HG02642 (cell line): ENCODE results near the gene KCNIP3.
"Not testable (repeated sequence)": the region's sequence is repeated elsewhere in the genome, so short reads cannot be mapped to it uniquely, and the experiment has no call there.

Experiments
- ATAC-seq: cut with Tn5 transposase; IDR thresholded peaks from one replicate; pipeline ENCODE4 v1.9.1; 2021; ENCODE audit warnings: mild to moderate bottlenecking; ENCODE audit not compliant: unreplicated experiment, poor library complexity

KCNIP3 gene

DNA sequence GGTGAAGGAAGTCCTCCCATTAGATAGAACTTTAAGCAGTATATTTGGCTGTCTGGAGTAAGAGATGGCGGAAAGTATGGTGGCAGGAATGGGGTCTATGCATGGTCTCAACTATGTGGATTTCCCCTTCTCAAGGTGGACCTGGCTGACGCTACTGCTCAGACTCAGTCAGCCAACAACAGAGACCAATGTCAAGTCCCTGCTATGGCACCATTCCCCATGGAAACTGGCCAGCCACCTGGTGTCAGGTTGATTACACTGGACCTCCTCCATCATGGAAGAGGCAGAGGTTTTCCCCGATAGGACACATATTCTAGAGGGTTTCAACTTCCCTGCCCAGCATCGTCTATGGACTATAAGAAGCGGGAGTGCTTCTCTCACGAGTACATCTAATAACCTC is 96.8 kb downstream of the KCNIP3 start:
- ATAC-seq: no peak

DNA sequence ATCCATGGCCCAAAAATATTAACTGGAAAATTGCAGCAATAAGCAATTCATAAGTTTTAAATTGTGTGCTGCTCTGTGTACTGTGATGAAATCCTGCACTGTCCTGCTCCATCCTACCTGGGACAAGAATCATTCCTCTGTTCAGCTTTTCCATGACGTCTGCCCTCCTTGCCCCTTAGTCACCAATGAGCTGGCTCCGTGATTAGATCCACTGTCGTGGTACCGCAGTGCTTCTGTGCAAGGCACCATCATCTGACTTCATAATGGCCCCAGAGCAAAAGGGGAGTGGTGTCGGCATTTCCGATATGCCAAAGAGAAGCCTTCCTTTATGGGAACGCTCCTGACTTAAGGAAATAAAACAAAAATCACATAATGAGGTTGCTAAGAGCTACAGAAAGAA is 101.9 kb downstream of the KCNIP3 start:
- ATAC-seq: no peak

DNA sequence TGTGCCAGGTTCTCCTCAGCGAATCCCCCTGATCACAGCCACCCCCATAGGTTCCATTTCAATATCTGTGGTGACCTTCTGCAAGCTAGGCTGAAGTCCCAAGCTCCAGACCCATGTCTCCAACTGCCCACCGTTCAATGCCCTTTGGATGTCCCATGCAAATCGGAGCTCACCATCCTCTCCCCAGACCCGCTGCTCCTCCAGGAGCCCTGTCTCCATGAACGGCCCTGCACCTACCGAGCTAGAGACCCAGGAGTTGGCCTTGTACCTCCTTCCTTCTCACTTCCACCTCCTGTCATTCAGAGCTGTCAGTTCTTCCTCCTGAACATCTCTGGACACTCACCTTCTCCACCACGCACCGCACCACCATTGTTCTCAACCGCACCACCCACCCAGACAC is 104.3 kb downstream of the KCNIP3 start:
- ATAC-seq: no peak

DNA sequence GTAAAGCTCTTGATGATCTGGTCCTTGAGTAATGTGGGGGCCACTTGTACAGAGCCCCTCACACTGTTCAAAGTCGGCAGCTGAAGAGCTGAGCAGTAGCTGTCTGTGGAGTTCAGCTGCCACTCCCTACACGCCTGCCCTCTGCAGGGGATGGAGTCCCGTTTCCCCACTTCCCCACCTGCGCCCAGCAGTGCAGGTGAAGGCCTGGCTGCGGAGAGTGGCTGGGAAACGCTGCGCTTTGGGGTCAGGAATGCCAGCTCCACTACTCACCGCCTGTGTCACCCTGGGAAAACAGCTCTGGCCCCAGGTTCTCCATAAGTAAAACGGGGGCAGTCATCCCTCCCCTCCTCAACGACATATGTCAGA is 104.8 kb downstream of the KCNIP3 start:
- ATAC-seq: peak; percentile 34

DNA sequence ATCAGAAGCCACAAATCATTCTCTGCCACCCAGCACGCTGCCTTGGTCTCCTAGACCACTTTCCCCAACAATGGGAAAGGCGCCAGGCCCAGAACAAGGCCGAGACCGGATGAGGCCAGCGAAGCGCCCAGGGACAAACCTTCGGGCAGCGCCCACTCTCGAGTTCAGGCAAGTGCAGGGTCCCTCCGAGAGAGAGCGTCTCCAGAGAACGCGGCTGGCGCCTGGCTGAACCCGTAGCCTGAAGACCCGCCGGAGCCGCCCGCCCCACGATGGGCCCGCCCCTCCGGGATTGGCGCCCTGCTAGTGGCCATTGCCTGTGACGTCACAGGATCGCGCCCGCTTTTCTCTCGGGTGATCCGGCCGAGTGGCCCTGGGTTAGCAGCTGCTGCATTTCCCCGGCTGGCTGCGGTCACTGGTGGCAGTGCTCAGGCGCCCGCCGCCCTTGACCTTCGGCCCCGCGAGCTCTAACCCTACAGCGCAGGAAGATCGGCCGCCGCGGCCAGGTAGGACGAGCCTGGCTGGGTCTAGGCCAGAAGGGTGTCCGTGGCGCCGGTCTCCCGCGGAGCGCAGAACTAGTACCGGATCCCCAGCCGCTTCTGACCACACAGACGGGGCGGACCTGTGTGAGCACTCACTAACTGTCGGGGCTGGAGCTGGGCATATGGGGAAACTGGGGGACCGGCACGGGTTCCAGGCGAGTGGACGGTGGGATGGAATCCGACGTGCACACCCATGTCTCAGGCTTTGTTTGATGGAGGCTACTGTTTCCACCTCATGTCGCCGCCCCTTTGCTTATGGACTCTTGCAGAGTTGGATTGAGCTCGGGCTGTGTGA is 105.4 kb downstream of the KCNIP3 start, which contains the start of gene FAHD2A:
TSS of gene FAHD2A (plus strand) at position 339 of the 834 bp plus-strand sequence. CDS start 2,851 bp downstream, outside the sequence.
- ATAC-seq: peak; percentile 94

DNA sequence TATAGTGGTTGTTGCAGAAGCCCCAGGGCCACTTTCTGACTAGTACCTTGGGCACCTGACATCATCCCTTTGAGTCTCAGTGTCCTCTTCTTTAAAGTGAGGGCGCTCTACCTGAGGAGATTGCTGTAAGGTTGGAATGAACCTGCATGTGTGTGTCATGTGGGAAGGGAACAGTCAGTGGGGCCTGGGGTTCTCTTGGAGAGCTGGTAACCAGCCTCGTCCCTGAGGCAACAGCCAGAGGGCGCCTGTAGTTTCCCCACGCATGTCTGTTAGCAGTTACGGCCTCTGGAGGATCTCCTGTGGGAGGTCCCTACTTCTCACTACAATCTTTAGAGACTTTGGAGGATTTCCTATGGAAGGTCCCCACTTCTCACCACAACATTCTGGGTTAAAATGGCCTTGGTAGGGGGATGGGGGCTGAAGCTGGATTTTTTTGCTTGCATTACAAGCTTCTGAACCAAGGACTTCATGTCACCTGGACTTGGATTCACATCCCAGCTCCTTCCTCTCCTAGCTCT is 106.1 kb downstream of the KCNIP3 start:
- ATAC-seq: not testable (repeated sequence)

DNA sequence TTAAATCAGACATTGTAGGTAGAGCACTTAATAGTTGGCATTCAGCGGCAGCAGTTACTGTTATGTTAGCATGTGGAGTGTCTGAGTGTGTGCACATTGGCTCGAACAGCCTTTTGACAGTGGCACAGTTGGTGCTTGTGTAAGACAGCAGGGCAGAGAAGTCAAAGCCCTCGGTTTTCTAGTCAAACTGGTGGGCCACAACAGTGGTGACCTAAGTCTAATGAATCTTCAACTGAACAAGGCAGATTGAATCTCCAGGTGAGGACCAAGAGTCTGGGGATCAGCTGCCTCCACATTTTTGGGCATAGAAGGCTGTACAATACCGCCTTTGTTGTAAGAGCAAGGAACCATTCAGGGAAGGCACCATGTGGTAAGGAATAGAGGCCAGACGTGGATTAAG is 106.7 kb downstream of the KCNIP3 start:
- not testable (repeated sequence) for ATAC-seq

DNA sequence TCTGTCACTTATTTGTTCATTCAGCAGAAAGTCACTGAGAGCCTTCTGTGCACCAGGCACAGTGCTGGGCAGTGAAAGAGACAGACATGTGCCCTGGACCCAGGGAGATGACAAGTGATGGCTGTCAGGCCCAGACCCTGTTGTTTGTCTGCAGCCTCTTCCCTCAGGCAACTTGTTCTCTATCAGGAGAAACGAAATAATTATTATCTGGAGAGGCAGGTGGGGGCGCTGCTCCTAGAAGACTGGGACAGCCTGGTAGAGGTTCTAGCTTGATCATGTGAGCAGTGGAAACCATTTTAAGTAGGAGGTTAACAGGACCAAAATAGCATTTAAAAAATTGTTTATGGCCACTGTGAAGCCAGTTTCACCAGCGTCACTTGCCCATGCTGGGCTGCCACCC is 107.5 kb downstream of the KCNIP3 start:
- not testable (repeated sequence) for ATAC-seq

DNA sequence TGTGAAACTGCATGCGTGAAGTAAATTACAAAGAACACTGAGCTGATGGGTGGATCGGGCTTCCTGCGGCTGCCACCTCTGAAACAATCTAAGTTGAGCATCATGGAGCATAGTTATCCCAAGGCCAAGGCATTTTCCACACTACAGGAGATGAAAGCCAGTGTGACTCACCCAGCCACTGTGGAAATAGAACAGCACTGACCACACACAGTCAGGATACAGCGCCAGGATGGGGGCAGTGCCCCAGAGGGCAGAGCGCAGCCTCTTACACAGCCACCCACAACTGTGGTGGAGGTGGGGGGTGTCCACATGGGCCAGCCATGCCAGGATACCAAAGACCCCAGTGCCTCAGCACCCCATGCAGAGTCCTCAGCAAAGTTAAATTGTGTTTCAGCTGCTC is 114.1 kb downstream of the KCNIP3 start:
- not testable (repeated sequence) for ATAC-seq

DNA sequence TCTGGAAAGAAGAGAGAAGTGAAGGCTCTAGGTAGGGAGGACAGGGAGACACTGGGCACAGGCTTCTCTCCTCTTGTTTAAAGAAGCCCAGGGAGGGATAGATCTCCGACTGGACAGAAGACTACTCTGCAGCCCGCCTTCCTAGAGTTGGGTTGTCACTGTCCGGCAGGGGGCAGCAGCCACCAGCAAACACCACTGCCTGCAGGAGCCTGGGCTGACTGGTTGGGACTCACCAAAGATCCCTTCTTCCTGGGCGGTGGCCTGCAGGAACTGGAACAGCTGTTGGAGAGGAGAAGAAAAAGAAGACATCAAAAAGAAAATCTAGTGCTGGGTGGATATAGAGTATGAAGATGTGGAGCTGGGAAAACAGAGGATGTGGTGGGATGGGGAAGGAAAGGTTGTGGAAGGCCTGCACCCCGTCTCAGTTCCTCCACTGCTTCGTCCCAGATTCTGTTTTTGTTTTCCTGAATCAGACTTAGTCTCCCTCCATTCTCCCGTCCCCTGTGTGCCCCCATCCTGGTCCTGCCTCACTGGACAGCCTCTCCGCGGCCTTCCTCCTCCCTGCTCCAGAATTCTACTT is 117.0 kb downstream of the KCNIP3 start:
- ATAC-seq: peak; percentile 80

DNA sequence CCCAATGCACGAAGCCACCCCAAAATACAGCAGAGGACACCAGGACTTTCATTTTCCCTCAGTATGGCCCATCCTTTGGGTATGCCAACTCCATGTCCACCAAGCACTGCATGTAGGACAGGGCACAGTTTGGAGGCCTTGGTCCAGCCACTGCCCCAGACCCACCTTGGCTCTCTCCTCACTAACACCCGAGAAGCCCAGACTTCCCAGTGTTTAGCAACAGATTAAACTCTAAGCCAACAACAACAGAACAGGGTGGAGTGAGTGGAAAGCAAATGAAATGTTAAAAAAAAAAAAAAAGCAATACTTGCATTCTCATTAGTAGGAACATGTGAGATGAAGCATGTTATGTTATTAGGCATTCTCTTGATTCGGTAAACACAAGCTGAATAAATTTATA is 118.0 kb downstream of the KCNIP3 start:
- not testable (repeated sequence) for ATAC-seq

DNA sequence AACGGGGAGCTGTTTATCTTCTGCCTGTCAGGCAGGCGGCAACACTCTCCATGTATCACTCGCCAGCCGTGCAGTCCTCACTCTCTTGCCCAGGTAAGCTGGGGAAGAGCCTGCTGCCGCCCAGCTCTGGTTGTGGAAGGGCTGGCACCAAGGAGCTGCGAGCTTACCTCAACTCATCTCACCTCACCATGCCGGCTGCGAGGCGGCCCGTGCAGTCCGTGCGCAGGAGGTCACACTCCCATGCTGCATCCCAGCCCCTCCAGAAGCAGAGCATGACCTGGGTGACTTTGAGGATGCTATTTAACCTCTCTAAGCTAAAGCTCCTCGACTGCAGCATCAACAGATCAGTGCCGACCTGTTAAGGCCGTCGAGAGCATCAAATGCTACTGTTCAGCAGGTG is 118.4 kb downstream of the KCNIP3 start:
- ATAC-seq: not testable (repeated sequence)

DNA sequence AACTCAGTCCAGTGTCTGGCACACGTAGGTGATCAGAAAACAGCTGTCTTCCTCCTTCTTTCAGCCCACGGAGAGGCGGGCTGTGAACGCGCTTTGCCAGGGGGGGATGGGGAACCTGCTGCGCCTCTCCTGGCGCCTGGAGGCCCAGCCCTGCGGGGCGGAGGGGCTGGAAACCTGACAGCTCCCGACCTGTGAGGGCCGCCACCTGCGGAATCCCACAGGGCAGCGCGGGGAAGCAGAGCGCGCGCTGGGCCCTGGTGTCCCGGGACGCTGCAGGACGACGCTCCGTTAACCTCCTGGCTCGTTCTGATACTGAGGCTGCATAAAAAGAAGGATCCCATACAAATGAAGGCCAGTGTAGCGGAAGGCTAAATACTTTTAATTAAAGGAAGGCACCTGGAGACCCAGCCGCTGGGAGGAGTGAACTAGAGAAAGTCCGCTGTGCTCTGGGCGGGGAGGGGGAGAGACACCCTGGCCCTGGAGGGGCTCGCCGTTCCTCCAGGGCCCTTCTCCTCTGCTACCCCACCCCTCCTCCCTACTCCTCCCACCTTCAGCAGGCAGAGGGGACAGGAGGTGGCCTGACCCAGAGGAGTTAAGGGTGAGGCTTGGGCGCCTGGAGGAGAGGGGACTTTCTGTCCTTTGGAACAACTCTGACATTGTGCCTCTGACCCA is 130.2 kb downstream of the KCNIP3 start:
- ATAC-seq: not testable (repeated sequence)

DNA sequence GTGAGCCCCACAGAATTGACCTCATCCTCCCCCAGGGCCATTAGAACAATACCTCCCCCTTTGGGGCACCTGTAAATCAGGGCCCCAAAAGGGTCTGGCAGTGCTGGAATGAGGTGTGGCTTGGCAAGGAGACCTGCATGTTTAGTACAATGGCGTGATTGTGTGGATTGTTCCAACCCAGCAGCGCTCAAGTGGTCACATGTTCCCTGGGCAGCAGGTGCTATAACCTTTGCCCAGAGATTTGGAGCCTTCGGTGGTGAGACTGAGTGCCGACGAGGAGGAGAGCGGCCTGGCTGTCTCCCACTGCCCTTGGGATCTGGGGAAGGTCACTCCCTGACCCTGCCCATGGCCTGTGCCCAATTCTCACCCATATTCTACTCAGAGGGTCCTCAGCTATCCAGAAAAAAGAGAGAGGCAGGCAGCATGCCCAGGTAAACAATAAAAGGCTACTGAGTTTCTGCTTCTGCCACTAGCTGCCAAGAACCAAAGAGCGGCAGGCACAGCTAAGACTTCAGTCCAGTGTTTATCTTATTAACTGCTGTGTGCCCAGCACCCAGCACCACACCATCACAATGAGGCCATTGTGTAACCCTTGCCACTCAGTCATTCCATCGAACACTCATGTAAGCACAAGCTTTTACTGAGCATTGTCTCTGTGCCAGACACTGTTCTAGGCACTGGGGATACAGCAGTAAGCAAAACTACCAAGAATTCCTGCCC is 132.8 kb downstream of the KCNIP3 start:
- not testable (repeated sequence) for ATAC-seq

DNA sequence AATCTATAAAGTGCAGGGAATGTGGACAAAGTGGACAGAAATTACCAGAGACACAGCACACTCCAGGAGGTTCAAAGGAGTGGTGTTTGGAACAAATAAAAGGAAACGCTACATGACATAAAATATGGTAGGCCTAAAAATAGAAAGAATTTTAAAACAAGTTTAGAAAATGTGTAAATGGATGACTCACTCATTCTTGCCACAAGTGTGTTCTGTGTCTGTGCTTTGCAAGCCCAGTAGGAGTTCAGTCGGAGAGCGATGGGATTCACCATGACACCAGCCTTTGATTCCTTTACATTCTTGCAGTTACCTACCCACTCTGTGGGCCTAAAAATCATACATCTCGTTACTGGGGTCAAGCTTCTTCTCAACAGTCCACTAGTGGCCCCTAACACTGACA is 136.2 kb downstream of the KCNIP3 start:
- ATAC-seq: not testable (repeated sequence)

DNA sequence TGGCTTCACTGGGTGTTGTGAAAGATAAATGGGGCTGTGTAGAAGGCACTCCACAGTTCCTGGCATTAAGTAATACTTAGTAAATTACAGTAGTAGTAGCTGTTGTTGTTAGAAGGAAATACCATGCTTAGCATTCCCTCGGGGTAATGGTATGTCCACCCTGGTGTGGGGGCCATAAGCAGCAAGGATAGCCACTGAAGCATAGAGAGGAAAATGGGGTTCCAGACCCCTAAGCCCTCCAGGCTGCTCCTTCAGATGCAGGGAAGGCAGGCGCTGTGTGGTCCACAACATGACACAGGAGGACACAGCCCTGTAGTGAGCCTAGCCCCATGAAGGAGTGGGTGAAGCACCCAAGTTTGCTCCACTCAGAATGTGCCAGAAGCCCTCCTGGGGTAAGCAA is 136.8 kb downstream of the KCNIP3 start:
- ATAC-seq: not testable (repeated sequence)

DNA sequence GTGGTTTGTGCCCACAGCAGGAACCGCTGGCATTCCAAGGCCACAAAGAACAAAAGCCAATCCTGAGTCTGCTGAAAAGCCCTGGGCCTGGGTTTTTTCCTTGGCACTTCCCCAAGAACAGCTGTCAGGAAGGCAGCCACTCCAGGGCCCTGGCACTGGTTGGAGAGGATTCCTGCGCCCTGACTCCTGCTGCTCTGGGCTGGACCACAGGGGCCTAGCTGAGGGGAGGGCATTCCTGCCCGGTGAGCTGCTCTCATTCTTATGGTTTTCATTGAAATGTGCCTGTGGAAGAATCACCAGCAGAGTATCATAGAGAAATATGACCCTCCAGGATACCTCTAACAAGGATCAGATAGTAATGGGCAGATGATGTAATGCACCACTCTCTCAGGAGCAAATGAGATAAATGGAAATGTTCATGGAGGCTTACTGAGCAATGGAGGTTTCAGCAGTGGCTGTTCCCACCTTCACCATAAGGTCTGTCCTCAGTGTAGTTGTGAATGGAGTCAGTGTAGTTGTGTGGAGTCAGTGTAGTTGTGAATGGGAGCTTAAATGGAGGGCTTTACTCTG is 137.4 kb downstream of the KCNIP3 start:
- ATAC-seq: not testable (repeated sequence)

DNA sequence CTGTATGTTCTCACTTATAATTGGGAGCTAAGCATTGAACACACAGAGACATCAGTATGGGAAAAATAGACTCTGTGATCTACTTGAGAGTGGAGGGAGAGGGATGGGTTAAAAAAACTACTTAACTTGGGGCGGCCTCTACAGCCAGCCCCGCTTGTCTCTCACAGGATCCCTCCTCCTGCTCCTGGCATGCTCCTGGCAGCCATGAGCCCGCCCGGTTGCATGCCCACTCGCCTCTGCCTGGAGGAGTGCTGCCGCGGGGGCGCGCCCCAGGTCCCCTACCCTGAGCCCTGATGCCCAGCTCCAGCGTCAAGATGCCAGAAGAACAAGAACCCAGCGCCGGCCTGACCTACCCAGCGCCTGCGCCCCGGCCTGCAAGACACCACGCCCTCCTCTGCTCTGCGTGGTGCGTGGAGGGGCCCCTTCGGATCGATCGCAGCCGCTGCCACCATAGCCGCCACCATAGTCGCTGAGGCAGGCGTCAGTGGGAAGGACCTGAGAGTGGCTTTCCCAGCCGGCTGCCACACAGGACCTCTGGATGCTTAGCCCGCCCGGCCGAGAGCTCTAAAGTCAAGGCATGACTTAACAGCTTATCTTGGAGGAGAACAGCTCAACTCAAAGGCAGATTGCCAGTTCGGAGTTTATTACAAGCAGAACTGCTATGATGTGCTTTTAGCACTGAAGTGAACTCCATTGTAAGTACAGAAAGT is 138.2 kb downstream of the KCNIP3 start:
- ATAC-seq: not testable (repeated sequence)
